Endothelial cell of umbilical vein (primary cell): Measurements from ENCODE around the gene CCM2. TPM values are rescaled to one million over a fixed set of nuclear protein-coding genes. Genes with fewer than 3 reads are reported as not detected.

Source experiments
- BruUV-seq: library from RNA; stranded (reverse); fragments of 400-500 nt; replicated peaks from 2 replicates; lab custom pipeline; 2021; lab: Mats Ljungman, UMichigan
- CTCF ChIA-PET: fragments of 300-600, 350-600 bp; sonication (Branson Sonifier 250); formaldehyde crosslinking; loops from one replicate; lab custom pipeline; 2021; ENCODE audit warnings: antibody characterized with exemption, inconsistent platforms; lab: Charles Lee
- POLR2A ChIA-PET: fragments of 300-600, 350-600 bp; sonication (Branson Sonifier 250); formaldehyde crosslinking; loops from one replicate; lab custom pipeline; 2021; ENCODE audit warnings: antibody characterized with exemption, inconsistent platforms; lab: Charles Lee
- DNase-seq: peaks from one replicate; pipeline ENCODE4 v3.0.0-alpha.2; 2011; ENCODE audit warnings: low read depth, low spot score
- FAIRE-seq: peaks from 2 replicates; lab custom pipeline; 2011; peaks lifted over from hg19 to GRCh38; lab: Jason Lieb, UNC
- H2AFZ ChIP-seq: 2 replicates; pipeline ENCODE4 v1.6.0; 2012; ENCODE audit warnings: low read depth, low read length, control low read depth, inconsistent platforms
- H3K27ac ChIP-seq: 2 replicates; pipeline ENCODE4 v1.5.1; 2011; ENCODE audit warnings: low read depth, mild to moderate bottlenecking, control low read depth, low read length, moderate library complexity; ENCODE audit not compliant: insufficient read depth
- H3K27me3 ChIP-seq, 2 experiments: 2 replicates each; pipeline versions ENCODE4 v1.6.0 to v1.6.1; 2011; ENCODE audit warnings: low read length in 2 of 2, mixed read lengths in 1 of 2; ENCODE audit not compliant: control insufficient read depth in 2 of 2, insufficient read depth in 2 of 2
- H3K36me3 ChIP-seq, 2 experiments: 2 replicates in 1 of 2; 3 replicates in 1 of 2; pipeline ENCODE4 v1.5.1; 2011; ENCODE audit warnings: low read length in 2 of 2, mild to moderate bottlenecking in 1 of 2, moderate library complexity in 1 of 2; ENCODE audit not compliant: control insufficient read depth in 2 of 2, insufficient read depth in 2 of 2; ENCODE audit errors: extremely low read depth in 1 of 2
- H3K4me1 ChIP-seq: 3 replicates; pipeline ENCODE4 v1.5.1; 2011; ENCODE audit warnings: mild to moderate bottlenecking, low read length; ENCODE audit not compliant: control insufficient read depth, insufficient read depth; ENCODE audit errors: extremely low read depth
- H3K4me2 ChIP-seq: 2 replicates; pipeline ENCODE4 v1.6.1; 2011; ENCODE audit warnings: low read length, control low read depth, mixed read lengths; ENCODE audit not compliant: insufficient read depth
- H3K4me3 ChIP-seq, 3 experiments: fragments of 200-600 bp in 1 of 3; sonication (generic), shearing (Covaris generic) in 1 of 3; replicated peaks in 1 of 3; 2 replicates each; pipeline ENCODE4 v1.5.1; 2011 to 2016; ENCODE audit warnings: control low read depth in 3 of 3, low read length in 3 of 3, mild to moderate bottlenecking in 2 of 3, inconsistent platforms in 1 of 3, low read depth in 1 of 3, moderate library complexity in 1 of 3; ENCODE audit not compliant: insufficient read depth in 1 of 3
- H3K79me2 ChIP-seq: 2 replicates; pipeline ENCODE4 v1.6.0; 2012; ENCODE audit warnings: low read length, inconsistent platforms; ENCODE audit not compliant: control insufficient read depth, insufficient read depth
- H3K9ac ChIP-seq: replicated peaks from 2 replicates; pipeline ENCODE3; 2011; ENCODE audit warnings: low read length, control low read depth; ENCODE audit not compliant: insufficient read depth; ENCODE audit errors: extremely low read depth
- H3K9me1 ChIP-seq: replicated peaks from 3 replicates; pipeline ENCODE4 v1.6.0; 2011; ENCODE audit warnings: mild to moderate bottlenecking, low read length; ENCODE audit not compliant: control insufficient read depth, insufficient read depth; ENCODE audit errors: extremely low read depth
- H3K9me3 ChIP-seq: replicated peaks from 2 replicates; pipeline ENCODE4 v1.5.1; 2012; ENCODE audit warnings: low read length, inconsistent platforms; ENCODE audit not compliant: control insufficient read depth, insufficient read depth
- H4K20me1 ChIP-seq: replicated peaks from 2 replicates; pipeline ENCODE3; 2011; ENCODE audit warnings: mild to moderate bottlenecking, low read length; ENCODE audit not compliant: control insufficient read depth, insufficient read depth; ENCODE audit errors: extremely low read depth
- CTCF ChIP-seq, 2 donors: IDR thresholded peaks; 1 replicate in 1 of 2; 2 replicates in 1 of 2; pipeline ENCODE4 v1.5.1; 2011; ENCODE audit warnings: low read length in 2 of 2, mild to moderate bottlenecking in 2 of 2, moderate library complexity in 2 of 2, control low read depth in 1 of 2, inconsistent platforms in 1 of 2, low read depth in 1 of 2; ENCODE audit not compliant: insufficient read depth in 1 of 2; ENCODE audit errors: extremely low read depth in 1 of 2
- EZH2 ChIP-seq: IDR thresholded peaks from 2 replicates; pipeline ENCODE4 v1.6.1; 2012; ENCODE audit warnings: borderline replicate concordance, low read depth, mild to moderate bottlenecking, moderate library complexity, low read length, inconsistent platforms; ENCODE audit not compliant: severe bottlenecking
- FOS ChIP-seq: IDR thresholded peaks from 2 replicates; pipeline ENCODE4 v1.6.1; 2011; ENCODE audit warnings: mild to moderate bottlenecking, low read length, moderate library complexity, borderline replicate concordance; ENCODE audit not compliant: insufficient read depth
- GATA2 ChIP-seq: IDR thresholded peaks from 2 replicates; pipeline ENCODE4 v1.7.0; 2011; ENCODE audit warnings: low read depth, mild to moderate bottlenecking, moderate library complexity, mixed read lengths, low read length; ENCODE audit not compliant: insufficient read length, insufficient read depth
- JUN ChIP-seq: IDR thresholded peaks from 2 replicates; pipeline ENCODE4 v1.6.1; 2011; ENCODE audit warnings: borderline replicate concordance, low read depth; ENCODE audit not compliant: insufficient read length, insufficient read depth
- MAX ChIP-seq: IDR thresholded peaks from 2 replicates; pipeline ENCODE4 v1.6.1; 2011; ENCODE audit not compliant: insufficient read depth, insufficient read length
- MYC ChIP-seq: IDR thresholded peaks from one replicate; pipeline ENCODE4 v1.6.1; 2011; ENCODE audit warnings: mild to moderate bottlenecking, low read depth, low read length
- POLR2A ChIP-seq: IDR thresholded peaks from 2 replicates; pipeline ENCODE4 v1.6.1; 2012; ENCODE audit warnings: low read depth, mild to moderate bottlenecking, control low read depth, low read length
- POLR2AphosphoS5 ChIP-seq: IDR thresholded peaks from 2 replicates; pipeline ENCODE4 v1.6.1; 2012; ENCODE audit warnings: low read depth, mild to moderate bottlenecking, control low read depth, low read length, moderate library complexity; ENCODE audit not compliant: insufficient read depth
- dilution Hi-C: fragments of 300-500 bp; cut with MboI; formaldehyde crosslinking; loops from one replicate; pipeline ENCODE4 v1.15.0; 2019; ENCODE audit warnings: low sequenced_read_pairs; ENCODE audit not compliant: extremely low pct_ligation_motif_present
- intact Hi-C: fragments of 100-400 bp; cut with micrococcal nuclease; formaldehyde crosslinking; loops from one replicate; pipeline ENCODE4 v1.10.0; 2022
- polyA plus RNA-seq, 4 experiments: library from polyadenylated mRNA; depleted of rRNA in 3 of 4; stranded (reverse) in 3 of 4; unstranded in 1 of 4; fragments of >200 nt; gene quantifications; 2 replicates each; pipeline versions ENCODE4 v1.2.1 to v1.2.3, GENCODE V29; 2011 to 2012; ENCODE audit warnings: missing spikeins in 1 of 4
- total RNA-seq: library from RNA; stranded (reverse); gene quantifications from 2 replicates; pipeline ENCODE4 v1.2.3, GENCODE V29; 2021

CCM2 gene
- total and polyA plus RNA-seq, 2 donors (not counting 3 experiments of a cell fraction or from before 2014, with no cell fraction given): 66.1 to 70.4 TPM

DNA sequence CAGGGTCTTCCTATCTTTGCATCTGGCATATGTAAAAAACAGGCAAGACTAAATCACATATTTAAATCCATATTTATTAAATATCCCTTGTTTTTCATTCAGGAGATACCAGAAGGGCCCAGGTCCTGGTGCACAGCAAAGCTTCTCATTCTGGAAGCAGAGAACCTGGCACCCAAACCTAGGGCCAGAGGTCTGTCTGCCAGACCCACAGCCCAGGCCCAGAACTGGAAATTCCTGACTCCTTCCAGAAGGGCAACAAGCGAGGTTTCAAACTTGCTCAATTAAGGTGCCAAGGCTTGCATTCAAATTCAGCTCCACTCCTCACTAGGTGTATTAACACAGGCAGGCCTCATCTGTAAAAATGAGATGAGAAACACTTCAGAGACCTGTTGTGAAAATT, 17.0 kb upstream of the CCM2 start:
- no peak overlapping the region for H3K9ac ChIP-seq
- dilution Hi-C loops: no loop called here
- POLR2A ChIA-PET: interaction anchor here (0.7 to 1.6 kb wide), 3 partner anchors 9 to 31 kb away, joined by 4 to 8 read pairs (median 4); partner anchors contain the start of gene CCM2

More for the DNA sequence above, 17.0 kb upstream of the CCM2 start:
- peaks cover 30% of the 10 kb centered on the region for H3K79me2 ChIP-seq
- H3K27ac ChIP-seq: no peak overlapping the region
- intact Hi-C loops: no loop called here
- TF ChIP-seq CTCF (IDR thresholded peaks at IDR 0.05; ENCODE audit: extremely low read depth in 1 of 2, insufficient read depth in 1 of 2, low read depth in 1 of 2, low read length in 2 of 2) (no peak), JUN (no peak), MYC (no peak), FOS (no peak), EZH2 (no peak), POLR2AphosphoS5 (no peak), MAX (no peak), GATA2 (no peak), POLR2A (no peak)
- H3K36me3 ChIP-seq: peaks cover 14 to 21% of the 10 kb centered on the region in 2 experiments
- no peaks in the 10 kb centered on the region for H3K27me3 ChIP-seq
- peaks cover 16% of the 10 kb centered on the region for H3K4me1 ChIP-seq
- H4K20me1 ChIP-seq: no peaks in the 10 kb centered on the region
- no peaks in the 10 kb centered on the region for H3K9me3 ChIP-seq
- no peak overlapping the region for H3K4me3 ChIP-seq
- H3K9me1 ChIP-seq: no peaks in the 10 kb centered on the region
- CTCF ChIA-PET: interaction anchor here (1.3 to 2.7 kb wide), 3 partner anchors 9 to 18 kb away, joined by 6 to 28 read pairs (median 8); partner anchors contain the start of gene CCM2
- no peak overlapping the region for H2AFZ ChIP-seq
- H3K4me2 ChIP-seq: no peak overlapping the region
- no TSS peak for BruUV-seq
- FAIRE-seq (no peak), DNase-seq (no peak)
